HG02763 (cell line): ENCODE measurements around the gene ARL3.
"Not testable (repeated sequence)": the region's sequence is repeated elsewhere in the genome, so short reads cannot be mapped to it uniquely, and the experiment has no call there.

Source experiments
- ATAC-seq: cut with Tn5 transposase; IDR thresholded peaks from one replicate; pipeline ENCODE4 v1.9.1; 2021; ENCODE audit warnings: mild to moderate bottlenecking, moderate library complexity; ENCODE audit not compliant: unreplicated experiment

Gene ARL3

GRCh38 chr10:102705531-102705930, 8.7 kb downstream of the ARL3 start:
- ATAC-seq = no peak

- ATAC-seq = no peak
These were observed 9.3 kb downstream of the ARL3 start for GRCh38 chr10:102704915-102705314.

GRCh38 chr10:102702742-102703141, 11.5 kb downstream of the ARL3 start:
- ATAC-seq = no peak

GRCh38 chr10:102701796-102702195, 12.4 kb downstream of the ARL3 start:
- no peak for ATAC-seq

- ATAC-seq = no peak
These were observed 12.9 kb downstream of the ARL3 start for GRCh38 chr10:102701272-102701671.

- no peak for ATAC-seq
These were observed 15.3 kb downstream of the ARL3 start for GRCh38 chr10:102698894-102699293.

- no peak for ATAC-seq
These were observed 17.5 kb downstream of the ARL3 start for GRCh38 chr10:102696736-102697135.

- ATAC-seq = not testable (repeated sequence)
These were observed 18.8 kb downstream of the ARL3 start for GRCh38 chr10:102695401-102695800.

- ATAC-seq = no peak
These were observed 22.7 kb downstream of the ARL3 start for GRCh38 chr10:102691285-102692066.

- no peak for ATAC-seq
These were observed 30.5 kb downstream of the ARL3 start for GRCh38 chr10:102683736-102684135.

GRCh38 chr10:102682981-102683380, 31.2 kb downstream of the ARL3 start:
- ATAC-seq = no peak

GRCh38 chr10:102682416-102682815, 31.8 kb downstream of the ARL3 start:
- no peak for ATAC-seq

GRCh38 chr10:102681696-102682095, 32.5 kb downstream of the ARL3 start:
- no peak for ATAC-seq

- no peak for ATAC-seq
These were observed 34.6 kb downstream of the ARL3 start for GRCh38 chr10:102679596-102679995.

- ATAC-seq = no peak
These were observed 35.3 kb downstream of the ARL3 start for GRCh38 chr10:102678842-102679289.

- ATAC-seq = no peak
These were observed 36.2 kb downstream of the ARL3 start for GRCh38 chr10:102678068-102678400.

- no peak for ATAC-seq
These were observed 36.7 kb downstream of the ARL3 start for GRCh38 chr10:102677331-102678067.

- ATAC-seq = no peak
These were observed 37.5 kb downstream of the ARL3 start for GRCh38 chr10:102676534-102677315.

GRCh38 chr10:102675666-102676533, 38.3 kb downstream of the ARL3 start:
- no peak for ATAC-seq

- no peak for ATAC-seq
These were observed 39.1 kb downstream of the ARL3 start for GRCh38 chr10:102675011-102675665.
